Glomerular visceral epithelial cell (primary cell): Measurements from ENCODE around the gene IL2RG.
A peak's percentile ranks its signal among the peaks of the same experiment; 100 is the strongest.

Source experiments
- DNase-seq: peaks from one replicate; pipeline ENCODE4 v3.0.0-alpha.2; 2016; ENCODE audit errors: extremely low spot score

IL2RG gene

DNA sequence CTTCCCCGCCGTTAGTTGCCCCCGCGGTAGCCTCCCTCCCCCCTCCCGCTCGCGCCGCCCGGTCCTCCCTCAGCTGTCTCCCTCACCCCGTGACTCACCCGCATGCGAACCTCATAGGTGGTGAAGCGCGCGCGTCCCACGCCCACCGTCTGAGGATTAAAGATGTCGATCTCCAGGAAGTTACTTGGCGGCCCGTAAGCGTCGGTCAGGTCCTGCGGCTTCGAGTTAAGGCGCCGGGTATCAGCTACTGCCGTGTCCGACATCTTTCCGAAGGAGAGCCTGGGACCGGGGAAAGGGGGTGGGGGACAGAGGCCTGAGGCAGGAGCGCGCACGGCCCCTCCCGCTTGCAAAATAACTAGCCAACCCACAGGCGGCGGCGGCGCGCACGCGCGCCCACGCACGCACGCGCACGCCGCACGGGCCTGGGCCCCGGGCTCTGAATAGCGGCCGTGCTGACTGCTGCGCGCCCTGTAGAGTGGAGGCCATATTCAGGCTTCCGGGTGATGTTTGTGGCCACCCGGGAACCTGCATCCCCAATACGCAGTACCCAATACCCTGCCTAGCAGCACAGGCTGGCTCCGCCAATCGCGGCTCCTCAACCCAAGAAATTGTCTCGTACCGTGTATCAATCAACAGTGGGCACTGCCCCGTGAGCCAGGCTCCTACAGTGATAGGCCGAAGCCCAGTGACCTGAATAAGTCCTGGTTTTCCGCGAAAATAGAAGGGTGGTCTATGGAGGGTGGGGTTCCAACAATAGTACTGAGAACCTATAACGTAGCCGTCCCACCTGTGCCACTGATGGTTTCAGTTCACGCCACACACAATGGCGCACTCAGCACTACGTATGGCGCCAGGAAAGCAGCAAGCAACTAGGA, 43.1 kb downstream of the IL2RG start, which contains the start of gene SNX12:
Gene SNX12, minus strand, starts transcription at position 291 of the 875 bp plus-strand sequence. Its CDS starts 28 bp downstream, at position 263.
- DNase-seq, result peak; percentile 92

DNA sequence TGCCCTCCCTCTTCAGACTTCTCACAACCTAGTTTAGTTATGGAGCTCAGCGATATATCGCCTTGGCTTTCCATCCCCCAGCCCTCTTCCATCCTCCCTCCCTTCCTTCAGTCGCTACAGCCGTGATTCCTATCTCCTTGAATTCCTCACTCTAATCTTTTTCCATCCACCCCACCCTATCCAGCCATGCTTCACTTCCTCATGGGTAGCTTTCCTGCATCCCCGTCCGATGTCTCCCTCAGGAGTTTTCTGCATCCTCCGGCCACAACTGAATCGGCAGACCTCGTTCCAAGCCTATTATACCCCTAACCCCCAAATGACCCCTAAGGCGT, 43.7 kb downstream of the IL2RG start:
- DNase-seq, result no peak

DNA sequence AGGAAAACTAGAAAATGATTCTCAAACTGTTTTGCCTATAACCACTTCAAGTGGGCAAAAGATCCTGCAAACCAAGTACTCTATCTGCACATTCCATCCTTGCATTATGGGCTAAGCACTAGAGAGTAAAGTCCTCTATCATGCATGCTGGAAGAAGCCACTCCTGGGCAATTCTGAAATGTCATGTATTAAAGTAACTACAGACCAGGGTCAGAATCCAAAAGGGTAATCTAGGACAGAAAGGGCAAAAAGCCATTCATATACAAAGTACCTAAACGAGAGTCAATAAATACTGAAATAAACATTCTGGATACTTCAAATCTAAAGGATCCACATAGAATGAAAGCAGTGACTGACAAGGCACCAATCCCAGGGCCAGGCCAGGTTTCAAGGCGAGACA, 44.3 kb downstream of the IL2RG start:
- DNase-seq, result no peak

DNA sequence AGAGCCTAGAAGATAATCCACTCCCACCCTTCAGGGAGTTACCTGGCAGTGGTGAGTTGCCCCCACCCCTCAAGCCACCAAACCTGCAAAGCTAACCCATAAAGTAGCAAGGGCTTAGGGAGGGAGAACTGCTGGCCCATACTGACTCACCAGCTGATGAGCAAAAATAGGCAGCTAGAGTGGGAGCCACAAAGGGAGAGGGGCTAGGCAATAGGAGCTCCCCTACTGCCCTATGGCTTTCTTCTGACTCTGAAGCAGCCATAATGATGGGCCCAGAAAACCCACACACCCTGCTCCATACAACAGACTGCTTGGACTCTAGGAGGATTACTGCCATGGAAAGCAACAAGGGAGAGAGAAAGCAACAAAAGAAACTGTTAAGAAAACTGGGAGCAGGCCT, 51.2 kb downstream of the IL2RG start:
- DNase-seq, result no peak

DNA sequence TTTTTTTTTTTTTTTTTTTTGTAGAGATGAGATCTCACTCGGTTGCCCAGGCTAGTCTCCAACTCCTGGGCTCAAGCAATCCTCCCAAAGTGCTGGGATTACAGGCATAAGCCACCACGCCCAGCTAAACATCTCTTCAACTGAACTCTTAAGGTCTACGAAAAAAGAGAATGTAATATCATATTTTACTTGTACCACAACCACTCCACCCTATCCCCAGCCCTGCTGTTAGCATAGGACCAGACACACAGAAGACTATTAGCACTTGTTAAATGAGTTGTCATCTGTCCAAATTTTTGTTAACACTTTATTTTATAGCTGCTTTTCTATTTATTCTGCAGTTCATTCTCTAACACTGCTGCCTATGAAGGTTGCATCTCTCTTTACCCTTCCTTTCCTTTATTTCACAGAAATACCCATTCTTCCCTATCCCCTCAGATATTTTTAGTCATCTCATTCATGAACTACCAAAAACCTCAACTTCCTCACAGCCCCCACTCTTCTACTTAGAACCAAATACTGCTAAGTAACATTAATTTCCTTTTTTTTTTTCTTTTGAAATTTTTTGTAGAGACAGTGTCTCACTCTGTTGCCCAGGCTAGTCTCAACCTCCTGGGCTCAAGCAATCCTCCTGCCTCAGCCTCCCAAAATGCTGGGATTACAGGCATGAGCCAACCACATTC, 53.4 kb downstream of the IL2RG start:
- DNase-seq, result no peak
